Mesenchymal stem cell (in vitro differentiated cells and primary cell): ENCODE results near the gene ANKS4B.

Experiments used
- DNase-seq: peaks from one replicate; pipeline ENCODE4 v3.0.0-alpha.2; 2013
- H2AFZ ChIP-seq: one replicate; pipeline ENCODE4 v1.6.1; 2013; ENCODE audit warnings: low read depth, mild to moderate bottlenecking, control low read depth, inconsistent platforms, low read length, moderate library complexity
- H2AK5ac ChIP-seq: 2 replicates; pipeline ENCODE4 v1.6.1; 2013; ENCODE audit warnings: low read length, moderate library complexity, mild to moderate bottlenecking, inconsistent platforms; ENCODE audit not compliant: severe bottlenecking
- H2BK120ac ChIP-seq: one replicate; pipeline ENCODE4 v1.6.1; 2013; ENCODE audit warnings: low read depth, mild to moderate bottlenecking, inconsistent platforms, low read length, moderate library complexity
- H2BK12ac ChIP-seq, 2 experiments: one replicate each; pipeline ENCODE4 v1.6.1; 2013; ENCODE audit warnings: inconsistent platforms in 2 of 2, low read length in 2 of 2, mild to moderate bottlenecking in 2 of 2, moderate library complexity in 2 of 2, control low read depth in 1 of 2
- H2BK15ac ChIP-seq: one replicate; pipeline ENCODE4 v1.6.1; 2013; ENCODE audit warnings: mild to moderate bottlenecking, low read depth, inconsistent platforms; ENCODE audit not compliant: poor library complexity, severe bottlenecking
- H2BK5ac ChIP-seq: 2 replicates; pipeline ENCODE4 v1.6.1; 2013; ENCODE audit warnings: low read depth, mild to moderate bottlenecking, low read length, control low read depth, inconsistent platforms; ENCODE audit not compliant: poor library complexity, severe bottlenecking
- H3K14ac ChIP-seq, 2 experiments: one replicate each; pipeline ENCODE4 v1.6.1; 2013; ENCODE audit warnings: inconsistent platforms in 2 of 2, low read length in 2 of 2, control low read depth in 1 of 2, mild to moderate bottlenecking in 1 of 2, moderate library complexity in 1 of 2
- H3K18ac ChIP-seq, 2 experiments: one replicate each; pipeline ENCODE4 v1.6.1; 2013; ENCODE audit warnings: inconsistent platforms in 2 of 2, low read length in 2 of 2, control low read depth in 1 of 2, low read depth in 1 of 2, mild to moderate bottlenecking in 1 of 2
- H3K23ac ChIP-seq, 2 experiments: one replicate each; pipeline ENCODE4 v1.6.1; 2013; ENCODE audit warnings: inconsistent platforms in 2 of 2, low read length in 2 of 2, mild to moderate bottlenecking in 2 of 2, moderate library complexity in 2 of 2, control low read depth in 1 of 2
- H3K27ac ChIP-seq: 2 replicates; pipeline ENCODE4 v1.5.1; 2013; ENCODE audit warnings: mild to moderate bottlenecking, moderate library complexity, low read length, control low read depth, inconsistent platforms; ENCODE audit not compliant: poor library complexity, severe bottlenecking
- H3K27me3 ChIP-seq, 2 experiments: 2 replicates each; pipeline versions ENCODE4 v1.6.1 to v1.7.0; 2013; ENCODE audit warnings: low read length in 2 of 2, mild to moderate bottlenecking in 2 of 2, moderate library complexity in 2 of 2, control low read depth in 1 of 2, inconsistent platforms in 1 of 2; ENCODE audit not compliant: control insufficient read depth in 1 of 2, insufficient read depth in 1 of 2
- H3K36me3 ChIP-seq, 2 experiments: 2 replicates each; pipeline versions ENCODE4 v1.6.1 to v1.7.0; 2013; ENCODE audit warnings: low read length in 2 of 2, control low read depth in 1 of 2, inconsistent platforms in 1 of 2, low read depth in 1 of 2, mild to moderate bottlenecking in 1 of 2; ENCODE audit not compliant: insufficient read depth in 2 of 2, control insufficient read depth in 1 of 2
- H3K4ac ChIP-seq, 2 experiments: one replicate each; pipeline ENCODE4 v1.6.1; 2013; ENCODE audit warnings: inconsistent platforms in 2 of 2, low read length in 2 of 2, mild to moderate bottlenecking in 2 of 2, moderate library complexity in 2 of 2, control low read depth in 1 of 2, low read depth in 1 of 2
- H3K4me1 ChIP-seq: 2 replicates; pipeline ENCODE4 v1.6.1; 2013; ENCODE audit warnings: low read depth, low read length, control low read depth; ENCODE audit not compliant: control insufficient read depth, insufficient read depth
- H3K4me2 ChIP-seq: 2 replicates; pipeline ENCODE4 v1.6.1; 2013; ENCODE audit warnings: low read length, mild to moderate bottlenecking, inconsistent platforms; ENCODE audit not compliant: poor library complexity, severe bottlenecking
- H3K4me3 ChIP-seq, 2 experiments: 2 replicates each; pipeline versions ENCODE4 v1.5.1 to v1.7.0; 2013; ENCODE audit warnings: low read length in 2 of 2, mild to moderate bottlenecking in 2 of 2, control low read depth in 1 of 2, low read depth in 1 of 2; ENCODE audit not compliant: insufficient read depth in 1 of 2
- H3K79me1 ChIP-seq: replicated peaks from 2 replicates; pipeline ENCODE4 v1.6.1; 2013; ENCODE audit warnings: mild to moderate bottlenecking, control low read depth, low read length, inconsistent platforms; ENCODE audit not compliant: poor library complexity, severe bottlenecking
- H3K9ac ChIP-seq: 2 replicates; pipeline ENCODE4 v1.7.0; 2013; ENCODE audit warnings: mild to moderate bottlenecking, low read length, moderate library complexity
- H3K9me3 ChIP-seq: 2 replicates; pipeline ENCODE4 v1.7.0; 2013; ENCODE audit warnings: mild to moderate bottlenecking, low read length; ENCODE audit not compliant: control insufficient read depth
- H4K8ac ChIP-seq: one replicate; pipeline ENCODE4 v1.6.1; 2013; ENCODE audit warnings: inconsistent platforms, mild to moderate bottlenecking, low read length, moderate library complexity
- H4K91ac ChIP-seq: one replicate; pipeline ENCODE4 v1.6.1; 2013; ENCODE audit warnings: mild to moderate bottlenecking, low read length, inconsistent platforms
- whole genome bisulfite sequencing: methylation state at CpG from one replicate; pipeline ENCODE4 v1.1.7; 2013; ENCODE audit warnings: mixed read lengths; 5-methylcytosine and 5-hydroxymethylcytosine counted together

The ANKS4B gene

GRCh38 chr16:21228361-21228872 is 5.1 kb upstream of the ANKS4B start:
- H3K79me1 ChIP-seq: no peaks in the 10 kb centered on the region
- WGBS: 63% methylated on average over 2 of the region's 2 CpGs
- no peak for DNase-seq
- H2BK5ac ChIP-seq: no peak overlapping the region
- H3K9me3 ChIP-seq: no peaks in the 10 kb centered on the region
- H3K4me3 ChIP-seq: no peak overlapping the region
- H2AK5ac ChIP-seq: no peak overlapping the region
- H3K27ac ChIP-seq: no peak overlapping the region
- H3K27me3 ChIP-seq: peaks cover 6 to 26% of the 10 kb centered on the region in 2 experiments
- H2BK15ac ChIP-seq: no peak overlapping the region
- H2BK120ac ChIP-seq: no peak overlapping the region
- no peak overlapping the region for H3K18ac ChIP-seq
- no peak overlapping the region for H3K9ac ChIP-seq
- no peak overlapping the region for H3K4me2 ChIP-seq
- no peaks in the 10 kb centered on the region for H3K4me1 ChIP-seq
- H3K23ac ChIP-seq: no peak overlapping the region
- no peak overlapping the region for H4K8ac ChIP-seq
- H4K91ac ChIP-seq: no peak overlapping the region
- H3K4ac ChIP-seq: no peak overlapping the region
- no peak overlapping the region for H3K14ac ChIP-seq
- no peak overlapping the region for H2BK12ac ChIP-seq
- H3K36me3 ChIP-seq: no peaks in the 10 kb centered on the region
- no peak overlapping the region for H2AFZ ChIP-seq

DNA sequence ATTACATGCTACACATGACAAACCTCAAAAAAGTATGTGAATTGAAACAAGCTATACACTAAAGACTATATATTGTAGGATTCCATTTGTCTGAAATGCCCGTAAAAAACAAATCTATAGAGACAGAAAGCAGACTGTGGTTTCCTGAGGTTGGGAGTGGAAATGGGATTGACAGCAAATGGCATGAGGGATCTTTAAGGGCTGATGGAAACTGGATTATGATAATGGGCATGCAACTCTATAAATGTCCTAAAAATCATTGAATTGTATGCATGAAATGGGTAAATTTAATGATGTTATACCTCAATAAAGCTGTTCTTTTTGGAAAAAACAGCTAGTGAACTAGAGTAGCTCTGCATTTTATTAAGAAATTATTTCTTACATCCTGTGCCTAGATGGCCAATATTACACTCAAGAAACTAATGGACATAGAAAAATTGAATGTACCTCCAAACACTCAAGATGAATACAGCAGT is 416 bp upstream of the ANKS4B start:
- H4K8ac ChIP-seq: no peak overlapping the region
- no peak overlapping the region for H3K9ac ChIP-seq
- H3K9me3 ChIP-seq: no peaks in the 10 kb centered on the region
- no peaks in the 10 kb centered on the region for H3K79me1 ChIP-seq
- H3K14ac ChIP-seq: no peak overlapping the region
- H3K23ac ChIP-seq: no peak overlapping the region
- H2BK5ac ChIP-seq: no peak overlapping the region
- no peak overlapping the region for H3K27ac ChIP-seq
- H3K4me2 ChIP-seq: no peak overlapping the region
- no peak overlapping the region for H2BK120ac ChIP-seq
- no peak overlapping the region for H2AK5ac ChIP-seq
- H2BK12ac ChIP-seq: no peak overlapping the region
- H2AFZ ChIP-seq: no peak overlapping the region
- H2BK15ac ChIP-seq: no peak overlapping the region
- 96% methylated on average over 1 of the region's 1 CpG for WGBS
- H3K27me3 ChIP-seq: peaks cover 12 to 24% of the 10 kb centered on the region in 2 experiments
- no peak overlapping the region for H4K91ac ChIP-seq
- H3K36me3 ChIP-seq: no peaks in the 10 kb centered on the region
- no peak overlapping the region for H3K4ac ChIP-seq
- H3K18ac ChIP-seq: no peak overlapping the region
- DNase-seq: no peak
- no peak overlapping the region for H3K4me3 ChIP-seq
- no peaks in the 10 kb centered on the region for H3K4me1 ChIP-seq

GRCh38 chr16:21235199-21235585 is 1.7 kb downstream of the ANKS4B start:
- H3K27ac ChIP-seq: no peak overlapping the region
- no peak for DNase-seq
- H3K18ac ChIP-seq: no peak overlapping the region
- peaks cover 4 to 20% of the 10 kb centered on the region in 2 experiments for H3K27me3 ChIP-seq
- H2BK12ac ChIP-seq: no peak overlapping the region
- no peak overlapping the region for H3K23ac ChIP-seq
- no peak overlapping the region for H2AFZ ChIP-seq
- no peaks in the 10 kb centered on the region for H3K4me1 ChIP-seq
- no peak overlapping the region for H3K14ac ChIP-seq
- H3K9me3 ChIP-seq: no peaks in the 10 kb centered on the region
- H4K8ac ChIP-seq: no peak overlapping the region
- no peak overlapping the region for H3K4ac ChIP-seq
- H3K4me2 ChIP-seq: no peak overlapping the region
- no peak overlapping the region for H4K91ac ChIP-seq
- no peak overlapping the region for H3K9ac ChIP-seq
- H2BK120ac ChIP-seq: no peak overlapping the region
- no peaks in the 10 kb centered on the region for H3K36me3 ChIP-seq
- no peak overlapping the region for H3K4me3 ChIP-seq
- no peaks in the 10 kb centered on the region for H3K79me1 ChIP-seq
- H2BK15ac ChIP-seq: no peak overlapping the region
- H2BK5ac ChIP-seq: no peak overlapping the region
- no peak overlapping the region for H2AK5ac ChIP-seq
- 68% methylated on average over 3 of the region's 3 CpGs for WGBS

- Histone ChIP-seq H3K36me3 (no peaks in the 10 kb centered on the region), H2AFZ (no peak overlapping the region), H2BK5ac (no peak overlapping the region), H3K27me3 (peaks cover 4 to 20% of the 10 kb centered on the region in 2 experiments), H2AK5ac (no peak overlapping the region), H3K27ac (no peak overlapping the region), H3K9ac (no peak overlapping the region), H2BK120ac (no peak overlapping the region), H2BK12ac (no peak overlapping the region), H3K4me3 (no peak overlapping the region), H2BK15ac (no peak overlapping the region), H3K23ac (no peak overlapping the region), H4K91ac (no peak overlapping the region), H3K4me1 (no peaks in the 10 kb centered on the region), H3K4ac (no peak overlapping the region), H3K14ac (no peak overlapping the region), H3K4me2 (no peak overlapping the region), H4K8ac (no peak overlapping the region), H3K18ac (no peak overlapping the region), H3K9me3 (no peaks in the 10 kb centered on the region), H3K79me1 (no peaks in the 10 kb centered on the region)
- no peak for DNase-seq
- WGBS: 62% methylated on average over 5 of the region's 5 CpGs
Measured at GRCh38 chr16:21236831-21237230, 3.3 kb downstream of the ANKS4B start.
